AG04449 (cell line): ENCODE results near the gene MYO10.
A peak's percentile ranks its signal among the peaks of the same experiment; 100 is the strongest.
"Not testable (repeated sequence)": the region's sequence is repeated elsewhere in the genome, so short reads cannot be mapped to it uniquely, and the experiment has no call there.

Source experiments
- CTCF ChIA-PET: fragments of 350-600 bp; formaldehyde crosslinking; extraction: SDS; loops from one replicate; lab custom pipeline; 2021; ENCODE audit warnings: antibody characterized with exemption; lab: Yijun Ruan, JAX
- POLR2A ChIA-PET: fragments of 400-600, 350-600 bp; formaldehyde crosslinking; extraction: SDS; loops from one replicate; lab custom pipeline; 2020; ENCODE audit warnings: antibody characterized with exemption, inconsistent platforms; lab: Yijun Ruan, JAX
- DNase-seq: peaks from one replicate; pipeline ENCODE4 v3.0.0-alpha.2; 2010; ENCODE audit warnings: low read depth, low spot score
- H3K4me3 ChIP-seq: 2 replicates; pipeline ENCODE4 v1.5.1; 2011; ENCODE audit warnings: low read depth, mild to moderate bottlenecking, control low read depth, low read length
- TF ChIP-seq, protein P1 (sequence below): IDR thresholded peaks from one replicate; pipeline ENCODE4 v1.5.1; 2011; ENCODE audit warnings: mild to moderate bottlenecking, moderate library complexity, low read length, control low read depth, inconsistent platforms; ENCODE audit not compliant: insufficient read depth; ENCODE audit errors: missing control alignments

Gene MYO10

DNA sequence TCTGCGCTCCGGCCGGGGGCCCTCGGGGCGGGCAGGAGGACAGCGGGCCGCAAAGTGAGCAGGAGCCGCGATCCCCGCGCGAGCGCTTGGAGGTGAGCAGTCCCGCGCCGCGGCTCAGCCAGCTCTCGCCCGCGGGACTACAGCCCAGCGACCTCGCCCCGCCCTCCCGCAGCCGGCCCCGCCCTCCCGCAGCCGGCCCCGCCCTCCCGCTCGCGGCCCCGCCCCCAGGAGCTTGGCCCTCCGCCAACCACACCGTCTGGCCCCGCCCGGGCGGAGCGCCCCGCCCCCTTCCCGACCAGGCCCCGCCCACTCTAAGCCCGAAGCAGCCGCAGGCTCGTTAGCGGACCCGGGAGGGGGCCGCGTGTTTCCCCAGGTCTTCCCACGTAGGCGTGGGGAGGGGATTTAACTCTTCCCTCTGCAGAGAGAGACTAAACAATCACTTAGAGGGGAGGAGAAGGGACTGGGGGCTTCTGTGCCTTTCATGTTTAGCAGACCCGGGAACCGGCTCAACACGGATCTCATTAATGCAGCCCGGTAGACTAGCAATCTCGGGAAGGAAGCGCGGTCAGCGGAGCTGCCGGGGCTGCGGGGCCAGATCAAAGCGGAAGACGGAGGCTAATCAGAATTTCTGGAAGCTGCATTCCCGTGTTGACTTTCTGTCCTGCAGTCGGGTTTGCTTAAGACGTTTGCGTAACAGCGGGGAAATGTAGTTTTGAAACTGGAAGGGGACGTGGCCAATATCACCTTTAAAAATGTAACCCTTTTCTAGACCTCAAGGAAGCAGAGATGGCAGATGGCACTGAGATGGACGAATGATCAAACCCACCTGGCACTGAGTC lies at the start of gene MYO10:
MYO10 (minus strand) TSS at position 139 of the 839 bp plus-strand sequence. CDS start 480 bp downstream, outside the sequence.
- peak within 1 kb of the TSS; percentile 67 for H3K4me3 ChIP-seq
- TF ChIP-seq, protein P1, sequence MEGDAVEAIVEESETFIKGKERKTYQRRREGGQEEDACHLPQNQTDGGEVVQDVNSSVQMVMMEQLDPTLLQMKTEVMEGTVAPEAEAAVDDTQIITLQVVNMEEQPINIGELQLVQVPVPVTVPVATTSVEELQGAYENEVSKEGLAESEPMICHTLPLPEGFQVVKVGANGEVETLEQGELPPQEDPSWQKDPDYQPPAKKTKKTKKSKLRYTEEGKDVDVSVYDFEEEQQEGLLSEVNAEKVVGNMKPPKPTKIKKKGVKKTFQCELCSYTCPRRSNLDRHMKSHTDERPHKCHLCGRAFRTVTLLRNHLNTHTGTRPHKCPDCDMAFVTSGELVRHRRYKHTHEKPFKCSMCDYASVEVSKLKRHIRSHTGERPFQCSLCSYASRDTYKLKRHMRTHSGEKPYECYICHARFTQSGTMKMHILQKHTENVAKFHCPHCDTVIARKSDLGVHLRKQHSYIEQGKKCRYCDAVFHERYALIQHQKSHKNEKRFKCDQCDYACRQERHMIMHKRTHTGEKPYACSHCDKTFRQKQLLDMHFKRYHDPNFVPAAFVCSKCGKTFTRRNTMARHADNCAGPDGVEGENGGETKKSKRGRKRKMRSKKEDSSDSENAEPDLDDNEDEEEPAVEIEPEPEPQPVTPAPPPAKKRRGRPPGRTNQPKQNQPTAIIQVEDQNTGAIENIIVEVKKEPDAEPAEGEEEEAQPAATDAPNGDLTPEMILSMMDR, result no peak
- no peak for DNase-seq
- CTCF ChIA-PET, result interaction anchor here (0.6 to 4.4 kb wide), 8 partner anchors 8 to 268 kb away, joined by 3 to 40 read pairs (median 3); no protein-coding TSS in a partner anchor
- POLR2A ChIA-PET, result interaction anchor here (0.8 to 1.9 kb wide), 11 partner anchors 21 to 254 kb away, joined by 3 to 12 read pairs (median 4); no protein-coding TSS in a partner anchor

DNA sequence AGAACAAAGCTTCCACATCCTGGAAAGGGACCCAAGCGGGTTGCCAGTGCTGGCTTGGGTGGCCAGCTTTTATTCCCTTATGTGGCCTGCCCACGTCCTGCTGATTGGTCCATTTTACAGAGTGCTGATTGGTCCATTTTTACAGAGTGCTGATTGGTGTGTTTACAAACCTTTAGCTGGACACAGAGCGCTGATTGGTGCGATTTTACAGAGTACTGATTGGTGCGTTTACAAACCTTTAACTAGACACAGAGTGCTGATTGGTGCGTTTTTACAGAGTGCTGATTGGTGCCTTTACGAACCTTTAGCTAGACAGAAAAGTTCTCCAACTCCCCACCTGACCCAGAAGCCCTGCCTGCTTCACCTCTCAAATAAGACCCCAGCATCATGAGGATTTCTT lies 49.2 kb upstream of the MYO10 start:
- DNase-seq, H3K4me3 ChIP-seq, POLR2A ChIA-PET: not testable (repeated sequence)
- CTCF ChIA-PET, result interaction anchor here (1.1 kb wide), 1 partner anchor 10 kb away, joined by 3 read pairs; no protein-coding TSS in a partner anchor

DNA sequence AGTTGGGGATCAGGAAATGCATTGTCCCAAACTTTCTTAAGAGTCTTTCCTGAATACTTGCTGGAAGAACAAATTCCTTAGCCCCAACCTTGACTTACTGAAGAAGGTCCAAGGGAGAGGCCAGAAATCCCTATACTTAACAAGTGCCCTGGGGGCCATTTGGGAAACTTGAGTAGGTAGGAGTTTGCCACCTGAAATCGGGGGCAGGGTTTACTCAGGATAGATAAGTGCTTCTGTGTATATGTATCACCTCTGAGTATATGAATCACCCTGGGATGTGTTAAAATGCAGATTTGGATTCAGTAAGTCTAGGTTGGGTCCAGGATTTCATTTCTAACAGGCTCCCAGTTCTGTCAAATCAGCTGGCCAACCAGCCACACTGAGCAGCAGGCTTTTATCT lies 47.9 kb upstream of the MYO10 start:
- TF ChIP-seq, protein P1, result no peak
- no peak for DNase-seq
- POLR2A ChIA-PET, result no interaction called here
- CTCF ChIA-PET, result no interaction called here
- H3K4me3 ChIP-seq, result no peak overlapping the region

DNA sequence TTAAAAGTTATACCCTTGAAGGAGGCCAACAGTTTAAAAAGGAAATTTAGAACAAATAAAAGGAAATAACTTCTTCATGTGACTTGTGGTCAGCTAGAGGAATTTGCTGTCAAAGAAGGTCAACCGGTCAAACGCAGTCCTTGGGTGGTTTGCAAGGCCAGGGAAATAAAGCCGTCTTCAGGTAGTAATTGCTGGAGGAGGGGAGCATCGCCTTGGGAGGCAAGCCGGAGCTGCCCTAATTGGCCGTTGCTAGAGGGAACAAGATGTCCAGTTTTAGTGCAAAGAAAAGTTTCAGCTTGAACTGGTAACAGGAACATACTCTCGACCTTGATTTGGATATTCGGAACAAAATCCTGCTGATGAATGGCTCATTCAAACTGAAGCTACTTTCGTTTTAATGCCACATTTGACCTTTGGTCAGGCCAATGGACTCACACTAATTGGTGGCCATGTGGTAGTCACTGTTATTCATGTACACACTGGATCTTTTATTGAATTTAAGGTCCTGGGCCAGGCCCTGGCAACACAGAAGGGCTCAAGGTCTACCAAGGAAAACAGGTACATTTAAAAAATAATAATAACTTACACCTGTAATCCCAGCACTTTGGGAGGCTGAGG lies 47.0 kb upstream of the MYO10 start:
- DNase-seq, result no peak
- ChIA-PET CTCF (interaction anchor here (1.3 kb wide), 1 partner anchor 207 kb away, joined by 3 read pairs; no protein-coding TSS in a partner anchor), POLR2A (no interaction called here)
- no peak overlapping the region for H3K4me3 ChIP-seq
- TF ChIP-seq, protein P1, result no peak

DNA sequence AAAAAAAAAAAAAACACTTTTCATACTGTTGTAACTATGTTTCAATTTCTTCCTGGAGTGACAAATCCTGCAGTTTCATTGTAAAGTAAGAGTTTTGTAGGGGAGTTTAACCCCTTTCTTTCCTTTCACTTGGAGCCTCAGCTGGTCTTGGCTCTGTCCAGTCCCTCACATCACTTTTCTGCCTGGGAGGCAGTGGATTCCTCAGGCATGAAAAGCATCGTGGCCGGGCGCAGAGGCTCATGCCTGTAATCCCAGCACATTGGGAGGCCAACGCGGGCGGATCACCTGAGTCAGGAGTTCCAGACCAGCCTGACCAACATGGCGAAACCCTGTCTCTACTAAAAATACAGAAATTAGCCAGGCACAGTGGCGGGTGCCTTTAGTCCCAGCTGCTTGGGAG lies 45.6 kb upstream of the MYO10 start:
- TF ChIP-seq, protein P1, result no peak
- no peak overlapping the region for H3K4me3 ChIP-seq
- ChIA-PET CTCF (interaction anchor here (0.7 to 1.7 kb wide), 2 partner anchors 15 to 151 kb away, joined by 3 to 4 read pairs; no protein-coding TSS in a partner anchor), POLR2A (no interaction called here)
- no peak for DNase-seq

DNA sequence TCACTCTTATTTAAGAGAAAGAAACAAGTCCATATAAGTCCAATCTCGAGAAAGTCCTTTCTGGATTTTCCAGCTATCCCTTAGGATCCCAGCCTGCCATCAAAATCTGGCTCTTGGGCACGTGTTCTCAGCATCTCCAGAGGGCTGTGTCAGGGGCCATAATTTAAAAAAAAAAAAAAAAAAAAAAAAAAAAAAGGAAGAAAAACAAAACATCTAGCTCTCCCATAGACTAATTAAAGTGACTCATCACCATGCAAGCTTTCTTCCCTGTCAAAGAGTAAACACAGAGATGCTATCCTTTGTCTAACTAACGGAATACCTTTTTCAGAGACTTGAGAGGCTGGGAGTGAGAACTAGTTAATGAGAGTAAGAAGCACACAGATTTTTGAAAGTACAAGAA lies 44.9 kb upstream of the MYO10 start:
- H3K4me3 ChIP-seq, result no peak overlapping the region
- TF ChIP-seq, protein P1, result no peak
- ChIA-PET POLR2A (no interaction called here), CTCF (interaction anchor here (1.2 to 1.7 kb wide), 2 partner anchors 11 to 151 kb away, joined by 4 to 5 read pairs; no protein-coding TSS in a partner anchor)
- no peak for DNase-seq
